AG04450 (cell line): ENCODE measurements around the gene TMIGD3. TPM values are rescaled to one million over a fixed set of nuclear protein-coding genes. Genes with fewer than 3 reads are reported as not detected.
A peak's percentile ranks its signal among the peaks of the same experiment; 100 is the strongest.

Experiments
- CTCF ChIA-PET: fragments of 300-600, 350-600 bp; formaldehyde crosslinking; extraction: SDS; loops from one replicate; lab custom pipeline; 2022; ENCODE audit warnings: antibody characterized with exemption, inconsistent platforms; lab: Charles Lee
- POLR2A ChIA-PET: fragments of 350-600 bp; formaldehyde crosslinking; extraction: SDS; loops from one replicate; lab custom pipeline; 2021; ENCODE audit warnings: antibody characterized with exemption, inconsistent platforms; lab: Yijun Ruan, JAX
- DNase-seq: peaks from one replicate; pipeline ENCODE4 v3.0.0-alpha.2; 2011; ENCODE audit warnings: low read depth, low spot score
- H3K27ac ChIP-seq: one replicate; pipeline ENCODE4 v1.5.1; 2012; ENCODE audit warnings: low read depth, low read length, control low read depth
- H3K27me3 ChIP-seq: one replicate; pipeline ENCODE4 v1.6.0; 2012; ENCODE audit warnings: low read length; ENCODE audit not compliant: control insufficient read depth, insufficient read depth
- H3K4me3 ChIP-seq: 2 replicates; pipeline ENCODE4 v1.5.1; 2011; ENCODE audit warnings: mild to moderate bottlenecking, low read depth, low read length, control low read depth
- H3K9me3 ChIP-seq: 2 replicates; pipeline ENCODE4 v1.5.1; 2012; ENCODE audit warnings: low read length; ENCODE audit not compliant: control insufficient read depth, insufficient read depth
- polyA plus RNA-seq: library from polyadenylated mRNA; depleted of rRNA; stranded (reverse); fragments of >200 nt; gene quantifications from 2 replicates; pipeline ENCODE4 v1.2.3, GENCODE V29; 2011
- TF ChIP-seq, protein P1 (sequence below): IDR thresholded peaks from 2 replicates; pipeline ENCODE4 v1.5.1; 2011; ENCODE audit warnings: low read depth, low read length, control low read depth, inconsistent platforms

The TMIGD3 gene
- polyA plus RNA-seq, 1 experiment: not detected

DNA sequence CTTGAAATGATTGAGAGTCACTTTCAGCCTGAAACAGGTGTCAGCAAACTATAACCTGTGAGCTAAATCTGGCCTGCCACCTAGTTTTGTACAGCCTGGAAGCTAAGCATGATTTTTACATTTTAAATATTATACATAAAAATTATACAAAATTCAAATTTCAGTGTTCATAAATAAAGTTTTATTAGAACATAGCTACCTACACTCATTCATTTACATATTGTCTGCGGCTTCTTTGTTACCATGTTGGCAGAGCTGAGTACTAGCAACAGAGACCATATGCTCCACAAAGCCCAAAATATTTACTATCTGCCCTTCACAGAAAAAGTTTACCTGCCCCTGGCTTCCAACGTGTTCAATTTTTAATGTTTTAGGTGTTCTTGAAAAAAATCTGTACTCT lies 37.7 kb downstream of the TMIGD3 start:
- ChIA-PET POLR2A (no interaction called here), CTCF (interaction anchor here (1.7 to 2.6 kb wide), 2 partner anchors 16 to 42 kb away, joined by 12 to 13 read pairs; no protein-coding TSS in a partner anchor)
- Histone ChIP-seq H3K27ac (no peak overlapping the region), H3K9me3 (no peaks in the 10 kb centered on the region), H3K27me3 (no peaks in the 10 kb centered on the region), H3K4me3 (no peak overlapping the region)
- no peak for DNase-seq
- TF ChIP-seq, protein P1, sequence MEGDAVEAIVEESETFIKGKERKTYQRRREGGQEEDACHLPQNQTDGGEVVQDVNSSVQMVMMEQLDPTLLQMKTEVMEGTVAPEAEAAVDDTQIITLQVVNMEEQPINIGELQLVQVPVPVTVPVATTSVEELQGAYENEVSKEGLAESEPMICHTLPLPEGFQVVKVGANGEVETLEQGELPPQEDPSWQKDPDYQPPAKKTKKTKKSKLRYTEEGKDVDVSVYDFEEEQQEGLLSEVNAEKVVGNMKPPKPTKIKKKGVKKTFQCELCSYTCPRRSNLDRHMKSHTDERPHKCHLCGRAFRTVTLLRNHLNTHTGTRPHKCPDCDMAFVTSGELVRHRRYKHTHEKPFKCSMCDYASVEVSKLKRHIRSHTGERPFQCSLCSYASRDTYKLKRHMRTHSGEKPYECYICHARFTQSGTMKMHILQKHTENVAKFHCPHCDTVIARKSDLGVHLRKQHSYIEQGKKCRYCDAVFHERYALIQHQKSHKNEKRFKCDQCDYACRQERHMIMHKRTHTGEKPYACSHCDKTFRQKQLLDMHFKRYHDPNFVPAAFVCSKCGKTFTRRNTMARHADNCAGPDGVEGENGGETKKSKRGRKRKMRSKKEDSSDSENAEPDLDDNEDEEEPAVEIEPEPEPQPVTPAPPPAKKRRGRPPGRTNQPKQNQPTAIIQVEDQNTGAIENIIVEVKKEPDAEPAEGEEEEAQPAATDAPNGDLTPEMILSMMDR: no peak

DNA sequence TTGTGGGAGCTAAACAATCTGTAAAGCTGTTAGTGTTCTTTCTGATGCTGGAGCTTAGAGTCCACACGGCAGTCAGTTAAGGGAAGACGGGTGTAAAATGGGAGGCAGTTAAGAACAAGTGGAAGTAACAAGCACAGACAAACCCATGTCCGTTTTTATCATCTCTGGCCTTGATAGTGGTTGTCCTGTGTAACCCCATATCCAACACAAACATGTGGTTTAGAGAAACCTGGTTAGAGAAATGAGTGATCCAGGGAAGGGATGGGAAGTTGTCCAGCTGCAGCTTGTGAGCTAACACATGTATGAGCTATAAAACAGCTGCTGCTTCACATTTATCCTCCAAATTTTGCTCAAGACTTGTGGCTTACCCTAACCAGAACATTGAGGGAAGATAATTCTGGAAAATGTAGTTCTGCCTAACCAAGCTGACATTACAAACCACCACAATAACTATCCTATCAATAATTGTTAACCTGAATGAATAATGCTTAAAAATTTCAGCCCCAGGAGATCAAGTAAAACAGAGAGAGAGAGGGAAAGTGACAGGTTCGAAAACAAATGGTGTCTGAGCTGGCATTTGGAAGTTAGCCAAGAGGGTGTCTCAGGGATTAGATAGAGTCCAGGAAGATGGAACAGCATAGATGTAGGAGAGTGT lies 40.3 kb downstream of the TMIGD3 start:
- peak; percentile 81 for DNase-seq
- CTCF ChIA-PET: interaction anchor here (0.6 to 2.4 kb wide), 5 partner anchors 19 to 304 kb away, joined by 3 to 11 read pairs (median 5); no protein-coding TSS in a partner anchor
- Histone ChIP-seq H3K4me3 (no peak overlapping the region), H3K27ac (peak overlapping the region; percentile 68), H3K9me3 (no peaks in the 10 kb centered on the region), H3K27me3 (no peaks in the 10 kb centered on the region)
- TF ChIP-seq, protein P1: no peak
- POLR2A ChIA-PET: interaction anchor here (0.5 to 2.1 kb wide), 9 partner anchors 12 to 1060 kb away, joined by 3 to 7 read pairs (median 3); no protein-coding TSS in a partner anchor

DNA sequence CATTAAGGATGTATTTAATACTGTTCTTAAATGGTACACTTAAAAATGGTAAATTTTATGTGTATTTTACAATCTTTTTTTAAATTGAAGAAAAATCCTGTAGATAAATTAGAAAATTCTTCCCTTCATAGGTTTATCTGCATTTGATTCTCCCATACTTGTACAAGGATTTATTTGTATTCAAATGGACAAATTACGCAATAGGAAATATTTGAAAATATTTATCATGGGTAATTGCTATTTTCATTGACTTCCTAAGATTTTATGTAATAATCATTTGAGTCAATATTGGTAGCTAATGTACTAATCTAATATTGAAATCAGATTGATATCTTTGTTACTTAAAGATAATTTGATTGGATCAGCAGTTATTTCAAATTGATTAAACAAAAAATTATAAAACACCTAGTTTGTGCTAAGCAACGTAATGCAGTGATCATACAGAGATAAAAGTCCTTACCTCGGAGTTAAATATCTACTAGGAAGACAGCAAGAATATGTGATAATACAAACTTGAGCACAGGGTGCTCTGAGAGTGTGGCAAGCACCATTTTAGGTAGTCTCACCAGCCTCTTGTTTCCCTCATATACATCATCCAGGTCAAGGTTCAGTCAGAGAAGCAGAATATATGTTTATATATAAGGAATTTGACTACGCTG lies 40.9 kb downstream of the TMIGD3 start:
- DNase-seq: no peak
- H3K27me3 ChIP-seq: no peaks in the 10 kb centered on the region
- no peak overlapping the region for H3K4me3 ChIP-seq
- TF ChIP-seq, protein P1: no peak
- CTCF ChIA-PET: interaction anchor here (0.7 to 2.4 kb wide), 4 partner anchors 19 to 305 kb away, joined by 3 to 11 read pairs (median 7); no protein-coding TSS in a partner anchor
- H3K27ac ChIP-seq: peak overlapping the region; percentile 68
- POLR2A ChIA-PET: interaction anchor here (0.5 to 2.1 kb wide), 6 partner anchors 71 to 1060 kb away, joined by 3 to 7 read pairs (median 4); no protein-coding TSS in a partner anchor
- no peaks in the 10 kb centered on the region for H3K9me3 ChIP-seq

DNA sequence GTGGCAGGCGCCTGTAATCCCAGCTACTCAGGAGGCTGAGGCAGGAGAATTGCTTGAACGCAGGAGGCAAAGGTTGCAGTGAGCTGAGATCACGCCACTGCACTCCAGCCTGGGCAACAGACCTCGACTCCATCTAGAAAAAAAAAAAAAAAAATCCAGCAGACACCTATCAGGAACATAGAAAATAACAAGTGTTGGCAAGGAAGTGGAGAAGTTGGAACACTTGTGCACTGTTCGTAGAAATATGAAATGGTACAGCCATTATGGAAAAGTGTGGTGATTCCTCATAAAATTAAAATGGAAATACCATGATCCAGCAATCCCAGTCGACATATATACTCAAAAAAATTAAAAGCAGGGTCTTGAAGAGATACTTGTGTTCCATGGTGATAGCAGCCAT lies 41.7 kb downstream of the TMIGD3 start:
- Histone ChIP-seq H3K9me3 (no peaks in the 10 kb centered on the region), H3K27ac (no peak overlapping the region), H3K27me3 (no peaks in the 10 kb centered on the region), H3K4me3 (no peak overlapping the region)
- ChIA-PET CTCF (interaction anchor here (1.0 to 2.4 kb wide), 3 partner anchors 20 to 307 kb away, joined by 3 to 11 read pairs (median 9); no protein-coding TSS in a partner anchor), POLR2A (no interaction called here)
- DNase-seq: no peak
- TF ChIP-seq, protein P1: no peak

DNA sequence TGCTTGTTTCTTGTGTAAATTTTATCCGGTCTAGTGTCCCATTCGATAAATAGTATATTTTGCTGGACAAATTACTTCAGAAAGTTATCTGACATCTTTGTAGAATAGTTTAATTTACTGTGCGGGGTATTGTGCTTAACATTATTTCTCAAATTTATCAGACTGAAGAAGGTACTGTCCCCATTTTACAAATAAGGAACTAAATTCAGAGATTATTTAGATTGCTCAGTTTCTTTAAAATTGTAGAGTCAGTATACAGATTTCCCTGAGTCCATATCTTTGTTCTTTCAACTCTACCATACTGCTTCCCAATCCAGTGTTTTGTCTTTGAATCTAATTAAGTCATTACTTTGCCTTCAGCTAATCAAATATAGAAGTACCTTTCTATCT lies 47.8 kb downstream of the TMIGD3 start:
- no peaks in the 10 kb centered on the region for H3K9me3 ChIP-seq
- POLR2A ChIA-PET: no interaction called here
- CTCF ChIA-PET: no interaction called here
- no peak overlapping the region for H3K27ac ChIP-seq
- no peaks in the 10 kb centered on the region for H3K27me3 ChIP-seq
- no peak for DNase-seq
- no peak overlapping the region for H3K4me3 ChIP-seq
- TF ChIP-seq, protein P1: no peak
